HG02884 (cell line): ENCODE results near the gene EHD4.

ENCODE experiments used
- ATAC-seq: cut with Tn5 transposase; IDR thresholded peaks from one replicate; pipeline ENCODE4 v1.9.1; 2021; ENCODE audit warnings: mild to moderate bottlenecking, moderate library complexity; ENCODE audit not compliant: unreplicated experiment

EHD4 gene

GRCh38 chr15:41922353-41922752 is 50.0 kb downstream of the EHD4 start:
- ATAC-seq = no peak

DNA sequence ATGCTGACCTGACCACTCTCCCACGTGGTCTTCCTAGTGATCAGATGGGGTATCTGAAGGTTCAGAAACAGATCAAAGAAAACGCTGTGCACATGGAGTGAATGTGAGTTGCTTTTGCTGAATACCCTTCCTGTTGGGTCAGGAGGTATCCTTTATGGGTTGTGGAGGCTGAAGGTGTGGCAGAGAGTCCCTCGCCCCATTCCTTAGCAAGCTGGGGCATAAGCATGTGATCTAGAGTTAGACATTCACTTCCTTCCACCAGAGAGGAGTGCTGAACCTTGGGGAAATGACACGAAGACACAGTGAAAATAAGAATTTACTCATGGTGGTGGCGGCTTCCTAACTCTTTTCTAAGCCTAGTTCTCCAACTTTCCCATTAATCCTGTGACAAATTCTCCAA is 50.7 kb downstream of the EHD4 start:
- ATAC-seq = no peak

DNA sequence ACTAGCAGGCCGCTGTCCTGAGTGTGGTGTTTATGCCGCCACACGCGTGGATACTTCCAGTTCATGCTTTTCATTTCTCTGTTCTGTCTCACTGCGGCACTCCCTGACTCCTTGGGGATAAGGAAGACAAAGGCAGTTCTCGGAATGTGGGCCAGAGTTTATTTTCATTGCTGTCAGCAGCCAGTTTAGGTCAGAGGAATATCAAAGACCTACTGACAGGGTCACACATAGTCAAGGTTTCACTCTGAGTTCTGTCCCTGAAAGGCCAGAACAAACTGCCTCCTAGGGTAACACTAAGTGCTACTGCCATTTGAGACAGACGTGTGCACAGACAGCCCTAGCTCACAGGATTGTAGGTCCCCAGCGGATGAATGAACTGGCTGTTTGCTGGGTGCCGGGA is 51.2 kb downstream of the EHD4 start:
- no peak for ATAC-seq

GRCh38 chr15:41919954-41920538 is 52.3 kb downstream of the EHD4 start:
- no peak for ATAC-seq

DNA sequence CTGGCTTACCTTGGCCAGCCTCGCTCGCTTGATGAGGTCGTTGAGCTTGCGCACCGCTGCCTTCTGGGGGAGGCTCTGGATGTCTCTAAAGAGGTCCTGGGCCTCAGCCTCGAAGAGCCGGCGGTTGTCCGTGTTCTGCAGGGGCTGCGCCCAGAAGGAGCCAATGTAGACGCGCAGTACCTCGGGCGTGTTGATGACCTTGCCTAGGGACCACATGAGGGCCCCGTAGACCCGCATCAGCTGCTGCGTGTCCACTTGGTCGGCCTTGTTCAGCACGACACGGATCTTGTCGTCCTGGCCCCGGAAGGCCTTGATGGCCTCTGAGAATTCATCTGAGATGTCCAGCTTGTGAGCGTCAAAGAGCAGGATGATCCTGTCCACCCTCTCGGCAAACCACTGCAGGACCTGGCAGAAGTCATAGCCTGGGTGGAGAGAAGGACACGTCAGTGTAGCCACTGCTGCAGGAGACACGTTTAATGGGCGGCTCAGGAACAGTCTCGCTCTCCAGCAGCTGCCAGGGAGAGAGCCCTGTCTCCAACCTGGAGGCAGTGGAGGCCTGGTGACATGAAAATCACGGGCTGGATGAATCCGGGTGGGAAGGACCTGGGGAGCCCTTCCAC is 53.0 kb downstream of the EHD4 start:
- ATAC-seq = no peak

GRCh38 chr15:41918506-41919126 is 53.7 kb downstream of the EHD4 start:
- ATAC-seq = no peak

DNA sequence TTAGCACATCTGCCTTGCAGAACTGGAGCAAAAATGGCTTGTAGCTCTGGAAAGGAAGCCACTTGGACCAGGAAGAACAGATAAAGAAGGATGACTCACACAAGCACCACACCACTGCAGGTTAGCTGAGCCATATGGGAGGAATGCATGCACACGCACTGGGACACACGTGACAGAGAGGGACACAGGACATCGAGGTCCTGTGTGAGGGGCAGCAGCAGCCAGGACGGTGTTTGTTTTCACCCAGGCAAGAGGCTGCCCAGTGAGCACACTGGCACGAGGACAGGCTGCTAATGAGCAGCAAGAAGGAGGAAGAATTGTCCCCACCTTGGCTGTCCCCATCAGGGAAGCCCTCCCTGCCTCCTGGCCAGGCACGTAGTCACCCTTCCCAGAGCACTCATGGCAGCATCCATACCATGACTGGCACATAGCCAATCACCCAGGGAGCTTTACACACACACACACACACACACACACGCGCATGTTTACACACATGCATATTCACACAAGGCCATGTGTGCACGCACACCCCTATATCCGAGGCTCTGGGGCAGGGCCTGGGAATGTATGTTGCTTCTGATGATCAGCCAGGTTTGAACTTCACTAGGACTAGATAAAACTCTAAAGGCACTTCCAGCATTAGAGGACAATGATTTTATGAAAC is 54.5 kb downstream of the EHD4 start:
- no peak for ATAC-seq

DNA sequence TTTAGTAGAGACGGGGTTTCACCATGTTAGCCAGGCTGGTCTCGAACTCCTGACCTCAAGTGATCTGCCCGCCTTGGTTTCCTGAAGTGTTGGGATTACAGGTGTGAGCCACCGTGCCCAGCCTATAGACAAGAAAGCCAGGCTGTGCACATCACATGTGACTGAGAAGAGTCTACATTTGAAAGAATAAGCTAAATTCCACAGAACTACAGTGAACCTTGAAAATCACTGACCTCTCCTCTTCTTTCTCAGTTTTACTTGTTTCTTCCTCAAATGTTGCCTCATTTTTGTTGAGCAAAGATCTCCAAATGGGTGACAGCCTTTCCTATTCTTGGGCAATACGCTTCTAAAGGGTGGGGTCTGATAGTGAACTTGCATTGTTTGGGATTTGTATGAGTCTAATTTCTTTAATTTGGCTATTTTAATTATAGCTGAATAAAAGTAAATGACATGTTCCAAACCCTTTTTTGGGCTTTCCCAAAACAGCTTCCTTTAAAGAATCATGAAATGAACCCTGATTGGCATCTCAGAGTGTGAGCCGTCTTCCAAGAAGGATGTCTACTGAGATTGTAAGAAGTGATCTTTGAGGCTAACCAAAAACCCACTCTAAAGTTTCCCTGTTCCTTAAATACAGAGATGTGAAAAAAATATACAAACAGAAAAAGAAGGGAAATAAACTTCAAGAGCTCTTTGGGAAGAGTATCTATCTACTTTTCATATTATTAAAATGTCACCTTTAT is 56.9 kb downstream of the EHD4 start:
- no peak for ATAC-seq

DNA sequence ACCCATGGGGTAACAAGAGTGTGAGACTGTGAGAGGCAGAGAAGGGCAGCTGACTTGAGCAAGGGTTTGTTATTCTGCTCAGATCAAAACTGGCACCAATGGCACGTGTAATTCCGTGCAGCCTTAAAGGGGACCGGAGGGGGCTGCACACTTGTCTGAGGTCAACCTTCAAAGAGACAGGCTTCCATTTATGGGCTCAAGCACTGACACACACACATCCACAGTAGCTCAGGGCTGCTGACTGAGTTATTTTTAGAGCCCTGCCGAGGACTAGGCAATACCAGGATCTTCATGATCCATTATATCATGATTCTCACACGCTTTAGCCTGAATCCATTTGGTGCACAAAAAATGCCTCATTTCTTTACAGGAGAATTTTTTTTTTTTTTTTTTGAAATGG is 57.9 kb downstream of the EHD4 start:
- no peak for ATAC-seq

DNA sequence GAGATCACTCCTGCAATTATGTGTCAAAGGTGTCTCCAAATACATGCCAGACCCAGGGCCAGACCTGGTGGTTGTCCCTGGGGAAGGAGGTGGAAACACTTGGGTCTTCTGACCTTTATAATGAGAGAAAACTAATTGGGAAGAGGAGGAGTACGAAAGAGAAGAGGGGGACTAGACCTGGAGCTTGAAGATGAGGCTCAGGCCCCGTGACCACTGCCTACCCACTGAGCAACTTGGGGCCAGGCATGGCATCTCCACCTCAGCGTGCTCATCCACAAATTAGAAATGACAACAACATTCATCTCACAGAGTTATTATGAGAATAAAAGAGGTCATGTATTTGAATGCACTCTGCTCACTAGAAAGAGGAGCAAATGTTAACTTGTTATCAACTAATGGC is 59.1 kb downstream of the EHD4 start:
- no peak for ATAC-seq

- no peak for ATAC-seq
These were observed 60.5 kb downstream of the EHD4 start for GRCh38 chr15:41911691-41912345.

DNA sequence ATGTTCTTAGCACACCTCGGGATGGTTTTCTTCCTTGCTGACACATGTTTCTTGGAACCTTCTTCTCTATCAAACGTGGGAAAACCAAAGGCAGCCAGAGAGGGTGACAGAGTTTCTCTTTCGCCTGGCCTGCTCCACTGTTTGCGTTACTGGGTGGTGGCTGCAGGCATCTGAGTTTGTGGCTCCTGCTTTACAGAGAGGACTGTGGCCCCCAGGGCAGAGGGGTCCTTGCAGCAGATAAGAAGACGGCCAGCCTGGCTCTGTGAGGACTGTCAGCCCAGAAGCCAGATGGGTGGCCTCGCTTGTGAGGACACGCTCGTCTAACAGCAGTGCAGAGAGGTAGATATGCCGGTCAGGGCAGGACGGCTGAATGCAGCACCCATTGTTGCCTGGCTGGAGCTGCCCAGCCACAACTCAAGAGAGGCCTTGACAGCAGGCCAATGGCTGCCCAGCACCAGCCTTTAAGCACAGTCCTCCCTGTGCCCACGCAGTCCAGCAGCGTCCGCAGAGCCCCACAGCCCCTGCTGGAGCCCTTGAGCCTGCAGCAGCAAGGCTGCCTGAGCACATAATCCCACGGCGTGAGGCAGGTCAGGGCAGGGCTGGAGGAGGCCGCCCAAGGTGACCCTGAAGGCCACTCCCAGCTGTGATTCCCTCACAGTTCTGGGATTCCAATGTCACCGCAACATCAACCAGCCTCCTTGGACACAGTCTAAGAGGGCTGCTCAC is 63.5 kb downstream of the EHD4 start:
- no peak for ATAC-seq

DNA sequence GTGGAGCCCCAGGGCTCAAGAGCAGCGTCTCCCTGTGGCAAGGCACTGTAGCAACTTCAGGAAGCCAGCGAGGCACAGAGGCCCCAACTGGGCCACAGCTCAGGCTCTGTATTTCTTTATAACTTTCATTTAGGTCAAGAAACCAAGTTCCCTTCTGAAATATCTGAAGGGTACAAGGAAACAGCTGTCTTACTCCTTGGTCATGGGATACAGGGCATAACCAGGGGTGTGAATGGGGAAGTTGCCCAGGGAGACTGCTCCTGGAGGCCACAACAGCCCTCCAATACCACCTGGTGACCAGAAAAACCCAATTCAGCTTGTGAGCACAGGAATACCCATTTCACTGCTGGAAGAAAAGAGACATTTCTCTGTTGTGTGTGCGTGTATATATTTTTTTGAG is 65.2 kb downstream of the EHD4 start:
- ATAC-seq = no peak

DNA sequence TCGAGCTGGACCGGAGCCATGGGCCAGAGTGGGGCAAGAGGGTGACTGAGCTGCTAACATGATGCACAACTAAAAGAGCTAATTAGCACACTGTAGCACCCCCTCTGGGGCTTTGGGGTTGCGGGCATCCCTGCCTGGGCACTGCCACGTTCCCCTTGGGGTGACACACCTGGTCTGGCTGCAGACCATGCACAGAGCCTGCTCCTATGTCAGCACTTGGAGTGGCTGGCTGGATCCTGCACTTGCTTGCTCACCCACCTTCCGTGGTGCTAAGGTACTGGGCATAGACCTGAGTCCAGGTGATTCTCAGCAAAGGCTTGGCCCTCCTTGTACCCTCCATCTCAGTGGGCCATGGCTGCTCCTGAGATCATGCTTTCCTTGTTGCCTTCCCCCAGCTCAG is 65.7 kb downstream of the EHD4 start:
- no peak for ATAC-seq

GRCh38 chr15:41905036-41905793 is 67.1 kb downstream of the EHD4 start:
- ATAC-seq = no peak

DNA sequence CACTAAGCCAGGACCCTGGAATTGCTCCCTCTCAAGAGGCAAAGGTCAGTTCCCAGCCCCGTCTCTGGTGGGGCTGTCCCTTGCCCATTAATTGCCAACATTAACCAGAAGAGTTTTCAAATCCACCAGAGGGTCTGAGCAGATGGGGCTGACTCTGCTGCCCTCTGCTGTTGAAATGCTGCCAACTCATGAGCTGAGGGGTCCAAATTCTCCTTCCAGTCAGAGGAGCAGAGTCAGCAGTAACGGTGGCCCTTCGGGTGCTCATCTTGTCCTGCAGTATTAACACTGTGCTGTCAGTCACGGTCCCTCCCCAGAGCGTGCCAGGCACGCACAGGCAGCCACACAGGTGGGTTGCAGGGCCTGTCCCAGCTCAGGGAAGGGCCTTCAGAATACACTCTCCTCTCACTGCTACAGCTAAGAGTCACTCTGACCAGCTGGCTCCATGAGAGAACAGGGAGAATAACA is 67.8 kb downstream of the EHD4 start:
- no peak for ATAC-seq

GRCh38 chr15:41903782-41904181 is 68.6 kb downstream of the EHD4 start:
- ATAC-seq = no peak

- ATAC-seq = no peak
These were observed 70.9 kb downstream of the EHD4 start for GRCh38 chr15:41901431-41901830.
